ENCODE results near the gene PKHD1.

PKHD1 gene

GRCh38 chr6:51792273-51793030 lies 295.0 kb downstream of the PKHD1 start:
- WGBS, 2 experiments: 93 to 100% methylated on average over 1 of the region's 1 CpG
- H3K27me3 ChIP-seq (ENCODE audit: control insufficient read depth, insufficient read depth, low read length, poor library complexity, severe bottlenecking): no peaks in the 10 kb centered on the region

DNA sequence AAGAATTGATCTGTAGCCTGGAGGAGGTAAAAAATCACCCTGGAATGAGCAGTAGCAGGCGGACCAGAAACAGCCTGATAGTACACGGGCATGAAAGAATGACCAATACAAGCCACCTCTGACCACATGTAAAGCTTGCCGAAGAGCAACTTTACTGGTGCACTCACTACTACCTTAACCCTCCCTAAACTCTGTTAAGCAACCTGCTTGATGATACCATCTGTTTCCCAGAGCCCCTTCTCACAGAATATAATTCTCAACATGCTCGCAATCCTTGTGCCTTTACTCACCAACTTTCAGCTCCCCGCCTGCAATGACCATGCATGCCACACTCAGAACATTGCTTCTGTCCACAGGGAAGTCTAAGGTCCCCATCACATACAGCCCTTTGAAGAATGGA lies 296.5 kb downstream of the PKHD1 start:
- no peak overlapping the region for H3K27ac ChIP-seq (ENCODE audit: insufficient read depth, low read depth, low read length, poor library complexity, severe bottlenecking)
- H3K27me3 ChIP-seq (ENCODE audit: control insufficient read depth, insufficient read depth, low read length, poor library complexity, severe bottlenecking): no peaks in the 10 kb centered on the region
- H3K4me3 ChIP-seq (ENCODE audit: insufficient read depth, low read depth, low read length): no peak overlapping the region
- no peaks in the 10 kb centered on the region for H3K36me3 ChIP-seq (ENCODE audit: control insufficient read depth, insufficient read depth, low read length)
- H3K9me3 ChIP-seq (ENCODE audit: control insufficient read depth, low read length): no peaks in the 10 kb centered on the region
- WGBS, 2 experiments: 81 to 83% methylated on average over 5 of the region's 5 CpGs
- H3K4me1 ChIP-seq (ENCODE audit: control insufficient read depth, insufficient read depth, low read length): no peaks in the 10 kb centered on the region

More at GRCh38 chr6:51792273-51793030, 295.0 kb downstream of the PKHD1 start:
- Histone ChIP-seq H3K4me3 (ENCODE audit: insufficient read depth, low read depth, low read length) (no peak overlapping the region), H3K9me3 (ENCODE audit: control insufficient read depth, low read length) (no peaks in the 10 kb centered on the region), H3K4me1 (ENCODE audit: control insufficient read depth, insufficient read depth, low read length) (no peaks in the 10 kb centered on the region), H3K36me3 (ENCODE audit: control insufficient read depth, insufficient read depth, low read length) (no peaks in the 10 kb centered on the region), H3K27ac (ENCODE audit: insufficient read depth, low read depth, low read length, poor library complexity, severe bottlenecking) (no peak overlapping the region)

GRCh38 chr6:51788121-51788520 lies 299.3 kb downstream of the PKHD1 start:
- WGBS, 2 experiments: 75 to 80% methylated on average over 1 of the region's 1 CpG
- Histone ChIP-seq H3K4me3 (ENCODE audit: insufficient read depth, low read depth, low read length) (no peak overlapping the region), H3K27ac (ENCODE audit: insufficient read depth, low read depth, low read length, poor library complexity, severe bottlenecking) (no peak overlapping the region), H3K9me3 (ENCODE audit: control insufficient read depth, low read length) (no peaks in the 10 kb centered on the region), H3K27me3 (ENCODE audit: control insufficient read depth, insufficient read depth, low read length, poor library complexity, severe bottlenecking) (no peaks in the 10 kb centered on the region), H3K36me3 (ENCODE audit: control insufficient read depth, insufficient read depth, low read length) (no peaks in the 10 kb centered on the region), H3K4me1 (ENCODE audit: control insufficient read depth, insufficient read depth, low read length) (no peaks in the 10 kb centered on the region)

- Histone ChIP-seq H3K27ac (ENCODE audit: insufficient read depth, low read depth, low read length, poor library complexity, severe bottlenecking) (no peak overlapping the region), H3K36me3 (ENCODE audit: control insufficient read depth, insufficient read depth, low read length) (no peaks in the 10 kb centered on the region), H3K4me3 (ENCODE audit: insufficient read depth, low read depth, low read length) (no peak overlapping the region), H3K9me3 (ENCODE audit: control insufficient read depth, low read length) (no peaks in the 10 kb centered on the region), H3K27me3 (ENCODE audit: control insufficient read depth, insufficient read depth, low read length, poor library complexity, severe bottlenecking) (no peaks in the 10 kb centered on the region), H3K4me1 (ENCODE audit: control insufficient read depth, insufficient read depth, low read length) (no peaks in the 10 kb centered on the region)
- WGBS, 2 experiments: 66 to 68% methylated on average over 2 of the region's 2 CpGs
Measured at GRCh38 chr6:51778666-51779065, 308.7 kb downstream of the PKHD1 start.

GRCh38 chr6:51777618-51778017 lies 309.8 kb downstream of the PKHD1 start:
- Histone ChIP-seq H3K27ac (ENCODE audit: insufficient read depth, low read depth, low read length, poor library complexity, severe bottlenecking) (no peak overlapping the region), H3K4me1 (ENCODE audit: control insufficient read depth, insufficient read depth, low read length) (no peaks in the 10 kb centered on the region), H3K36me3 (ENCODE audit: control insufficient read depth, insufficient read depth, low read length) (no peaks in the 10 kb centered on the region), H3K4me3 (ENCODE audit: insufficient read depth, low read depth, low read length) (no peak overlapping the region), H3K9me3 (ENCODE audit: control insufficient read depth, low read length) (no peaks in the 10 kb centered on the region), H3K27me3 (ENCODE audit: control insufficient read depth, insufficient read depth, low read length, poor library complexity, severe bottlenecking) (no peaks in the 10 kb centered on the region)
- 94 to 98% methylated on average over 5 of the region's 5 CpGs for WGBS, 2 experiments

GRCh38 chr6:51775942-51776860 lies 311.2 kb downstream of the PKHD1 start:
- no peaks in the 10 kb centered on the region for H3K4me1 ChIP-seq (ENCODE audit: control insufficient read depth, insufficient read depth, low read length)
- no peaks in the 10 kb centered on the region for H3K36me3 ChIP-seq (ENCODE audit: control insufficient read depth, insufficient read depth, low read length)
- no peaks in the 10 kb centered on the region for H3K27me3 ChIP-seq (ENCODE audit: control insufficient read depth, insufficient read depth, low read length, poor library complexity, severe bottlenecking)
- H3K9me3 ChIP-seq (ENCODE audit: control insufficient read depth, low read length): no peaks in the 10 kb centered on the region
- H3K27ac ChIP-seq (ENCODE audit: insufficient read depth, low read depth, low read length, poor library complexity, severe bottlenecking): no peak overlapping the region
- H3K4me3 ChIP-seq (ENCODE audit: insufficient read depth, low read depth, low read length): no peak overlapping the region

DNA sequence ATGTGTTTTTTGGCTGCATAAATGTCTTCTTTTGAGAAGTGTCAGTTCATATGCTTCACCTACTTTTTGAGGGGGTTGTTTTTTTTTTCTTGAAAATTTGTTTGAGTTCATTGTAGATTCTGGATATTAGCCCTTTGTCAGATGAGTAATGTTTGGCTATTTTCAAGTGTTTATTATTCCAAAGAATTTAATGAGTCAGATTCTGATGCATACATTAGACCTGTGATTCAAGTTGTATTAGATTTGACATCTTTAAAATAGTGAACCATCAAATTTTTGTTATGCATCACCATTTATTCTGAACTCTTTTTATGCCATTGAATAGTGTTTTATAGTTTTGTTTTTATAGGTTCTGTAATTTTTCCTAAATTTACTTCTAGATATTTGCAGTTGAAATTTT lies 319.3 kb downstream of the PKHD1 start:
- Histone ChIP-seq H3K4me3 (ENCODE audit: insufficient read depth, low read depth, low read length) (no peak overlapping the region), H3K27ac (ENCODE audit: insufficient read depth, low read depth, low read length, poor library complexity, severe bottlenecking) (no peak overlapping the region), H3K27me3 (ENCODE audit: control insufficient read depth, insufficient read depth, low read length, poor library complexity, severe bottlenecking) (no peaks in the 10 kb centered on the region), H3K9me3 (ENCODE audit: control insufficient read depth, low read length) (no peaks in the 10 kb centered on the region), H3K36me3 (ENCODE audit: control insufficient read depth, insufficient read depth, low read length) (no peaks in the 10 kb centered on the region), H3K4me1 (ENCODE audit: control insufficient read depth, insufficient read depth, low read length) (no peaks in the 10 kb centered on the region)

GRCh38 chr6:51765230-51765629 lies 322.2 kb downstream of the PKHD1 start:
- Histone ChIP-seq H3K4me3 (ENCODE audit: insufficient read depth, low read depth, low read length) (no peak overlapping the region), H3K4me1 (ENCODE audit: control insufficient read depth, insufficient read depth, low read length) (no peaks in the 10 kb centered on the region), H3K9me3 (ENCODE audit: control insufficient read depth, low read length) (no peaks in the 10 kb centered on the region), H3K36me3 (ENCODE audit: control insufficient read depth, insufficient read depth, low read length) (no peaks in the 10 kb centered on the region), H3K27me3 (ENCODE audit: control insufficient read depth, insufficient read depth, low read length, poor library complexity, severe bottlenecking) (no peaks in the 10 kb centered on the region), H3K27ac (ENCODE audit: insufficient read depth, low read depth, low read length, poor library complexity, severe bottlenecking) (no peak overlapping the region)
- WGBS, 2 experiments: 92 to 100% methylated on average over 1 of the region's 1 CpG

DNA sequence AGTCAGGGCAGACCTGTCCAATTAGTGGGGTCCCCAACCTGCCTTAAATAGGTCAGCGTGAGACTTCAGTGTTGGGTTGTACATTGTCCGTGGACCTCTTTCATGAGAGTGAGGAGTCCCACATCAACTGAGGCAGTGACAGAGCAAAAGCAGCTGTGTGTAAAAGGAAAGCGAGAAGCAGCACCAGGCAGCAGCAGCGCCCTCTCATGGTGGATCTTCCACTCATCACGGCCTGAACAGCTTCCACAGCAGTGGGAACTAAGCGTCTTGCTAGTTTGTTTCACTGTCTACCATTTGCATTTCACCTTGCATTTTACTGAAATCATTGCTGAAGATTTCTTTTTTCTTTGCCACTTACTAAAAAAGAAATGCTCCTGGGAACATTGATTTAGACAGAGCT lies 333.8 kb downstream of the PKHD1 start:
- WGBS, 2 experiments: 35 to 38% methylated on average over 6 of the region's 6 CpGs
- H3K36me3 ChIP-seq (ENCODE audit: control insufficient read depth, insufficient read depth, low read length): no peaks in the 10 kb centered on the region
- H3K4me3 ChIP-seq (ENCODE audit: insufficient read depth, low read depth, low read length): no peak overlapping the region
- no peak overlapping the region for H3K27ac ChIP-seq (ENCODE audit: insufficient read depth, low read depth, low read length, poor library complexity, severe bottlenecking)
- H3K27me3 ChIP-seq (ENCODE audit: control insufficient read depth, insufficient read depth, low read length, poor library complexity, severe bottlenecking): no peaks in the 10 kb centered on the region
- H3K9me3 ChIP-seq (ENCODE audit: control insufficient read depth, low read length): no peaks in the 10 kb centered on the region
- no peaks in the 10 kb centered on the region for H3K4me1 ChIP-seq (ENCODE audit: control insufficient read depth, insufficient read depth, low read length)

- no peaks in the 10 kb centered on the region for H3K27me3 ChIP-seq (ENCODE audit: control insufficient read depth, insufficient read depth, low read length, poor library complexity, severe bottlenecking)
- 90 to 93% methylated on average over 2 of the region's 2 CpGs for WGBS, 2 experiments
- no peaks in the 10 kb centered on the region for H3K4me1 ChIP-seq (ENCODE audit: control insufficient read depth, insufficient read depth, low read length)
- H3K27ac ChIP-seq (ENCODE audit: insufficient read depth, low read depth, low read length, poor library complexity, severe bottlenecking): no peak overlapping the region
- H3K4me3 ChIP-seq (ENCODE audit: insufficient read depth, low read depth, low read length): no peak overlapping the region
- no peaks in the 10 kb centered on the region for H3K9me3 ChIP-seq (ENCODE audit: control insufficient read depth, low read length)
- no peaks in the 10 kb centered on the region for H3K36me3 ChIP-seq (ENCODE audit: control insufficient read depth, insufficient read depth, low read length)
Measured at GRCh38 chr6:51743999-51744398, 343.4 kb downstream of the PKHD1 start.
